Parathyroid adenoma (tissue), 2 donors: Measurements from ENCODE around the gene EVC.

Source experiments
- H2AFZ ChIP-seq: fragments of 300-600 bp; sonication (generic); one replicate; pipeline ENCODE4 v1.7.0; 2017; ENCODE audit warnings: antibody characterized with exemption, mild to moderate bottlenecking
- H3K27ac ChIP-seq: fragments of 300-600 bp; sonication (generic); one replicate; pipeline ENCODE4 v1.7.0; 2017
- H3K27me3 ChIP-seq: fragments of 300-600 bp; sonication (generic); one replicate; pipeline ENCODE4 v1.7.0; 2017; ENCODE audit warnings: low read length; ENCODE audit not compliant: control insufficient read depth, insufficient read depth
- H3K36me3 ChIP-seq: fragments of 300-600 bp; sonication (generic); one replicate; pipeline ENCODE4 v1.7.0; 2017; ENCODE audit warnings: low read length; ENCODE audit not compliant: control insufficient read depth, insufficient read depth
- H3K4me1 ChIP-seq: fragments of 300-600 bp; sonication (generic); one replicate; pipeline ENCODE4 v1.7.0; 2017; ENCODE audit warnings: control low read depth
- H3K4me2 ChIP-seq: fragments of 300-600 bp; sonication (generic); one replicate; pipeline ENCODE4 v1.7.0; 2017; ENCODE audit warnings: low read length
- H3K4me3 ChIP-seq: fragments of 300-600 bp; sonication (generic); one replicate; pipeline ENCODE4 v1.7.0; 2017; ENCODE audit warnings: low read depth, low read length
- H3K79me2 ChIP-seq: fragments of 300-600 bp; sonication (generic); one replicate; pipeline ENCODE4 v1.7.0; 2017; ENCODE audit warnings: control low read depth
- H3K9ac ChIP-seq: fragments of 300-600 bp; sonication (generic); one replicate; pipeline ENCODE4 v1.7.0; 2017; ENCODE audit warnings: mild to moderate bottlenecking
- H3K9me3 ChIP-seq: fragments of 300-600 bp; sonication (generic); one replicate; pipeline ENCODE4 v1.7.0; 2017; ENCODE audit warnings: low read length; ENCODE audit not compliant: control insufficient read depth
- TF ChIP-seq, protein P1 (sequence below): fragments of 300-600 bp; sonication (generic); IDR thresholded peaks from one replicate; pipeline ENCODE4 v1.7.0; 2017; ENCODE audit warnings: antibody characterized with exemption, mild to moderate bottlenecking
- donor health status: primary hyperparathyroidism.

EVC gene

DNA sequence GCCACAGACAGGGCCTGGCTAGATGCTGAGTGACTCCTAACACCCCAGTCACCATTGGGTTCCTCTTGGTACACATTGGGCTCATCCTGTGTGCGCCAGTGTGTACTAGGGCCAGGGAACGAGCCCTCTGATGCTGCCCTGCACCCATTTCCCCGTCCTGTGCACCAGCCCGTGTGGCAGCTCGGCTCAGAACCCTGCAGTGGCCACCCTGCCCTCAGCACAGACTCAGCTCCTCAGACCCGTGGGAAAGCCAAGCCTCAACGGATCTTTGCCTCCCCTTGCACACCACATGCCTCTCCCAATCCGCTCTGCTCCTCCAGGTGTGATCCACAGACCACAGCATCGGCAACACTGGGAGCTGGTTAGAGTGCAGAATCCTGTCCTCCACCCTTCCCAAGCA lies 38.6 kb downstream of the EVC start:
- Histone ChIP-seq H3K36me3 (no peaks in the 10 kb centered on the region), H3K9ac (no peak overlapping the region), H3K27me3 (no peaks in the 10 kb centered on the region), H3K27ac (no peak overlapping the region), H3K4me3 (no peak overlapping the region), H3K9me3 (no peaks in the 10 kb centered on the region), H2AFZ (no peak overlapping the region), H3K4me2 (no peak overlapping the region), H3K4me1 (no peaks in the 10 kb centered on the region), H3K79me2 (no peaks in the 10 kb centered on the region)
- TF ChIP-seq, protein P1, sequence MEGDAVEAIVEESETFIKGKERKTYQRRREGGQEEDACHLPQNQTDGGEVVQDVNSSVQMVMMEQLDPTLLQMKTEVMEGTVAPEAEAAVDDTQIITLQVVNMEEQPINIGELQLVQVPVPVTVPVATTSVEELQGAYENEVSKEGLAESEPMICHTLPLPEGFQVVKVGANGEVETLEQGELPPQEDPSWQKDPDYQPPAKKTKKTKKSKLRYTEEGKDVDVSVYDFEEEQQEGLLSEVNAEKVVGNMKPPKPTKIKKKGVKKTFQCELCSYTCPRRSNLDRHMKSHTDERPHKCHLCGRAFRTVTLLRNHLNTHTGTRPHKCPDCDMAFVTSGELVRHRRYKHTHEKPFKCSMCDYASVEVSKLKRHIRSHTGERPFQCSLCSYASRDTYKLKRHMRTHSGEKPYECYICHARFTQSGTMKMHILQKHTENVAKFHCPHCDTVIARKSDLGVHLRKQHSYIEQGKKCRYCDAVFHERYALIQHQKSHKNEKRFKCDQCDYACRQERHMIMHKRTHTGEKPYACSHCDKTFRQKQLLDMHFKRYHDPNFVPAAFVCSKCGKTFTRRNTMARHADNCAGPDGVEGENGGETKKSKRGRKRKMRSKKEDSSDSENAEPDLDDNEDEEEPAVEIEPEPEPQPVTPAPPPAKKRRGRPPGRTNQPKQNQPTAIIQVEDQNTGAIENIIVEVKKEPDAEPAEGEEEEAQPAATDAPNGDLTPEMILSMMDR, result no peak

DNA sequence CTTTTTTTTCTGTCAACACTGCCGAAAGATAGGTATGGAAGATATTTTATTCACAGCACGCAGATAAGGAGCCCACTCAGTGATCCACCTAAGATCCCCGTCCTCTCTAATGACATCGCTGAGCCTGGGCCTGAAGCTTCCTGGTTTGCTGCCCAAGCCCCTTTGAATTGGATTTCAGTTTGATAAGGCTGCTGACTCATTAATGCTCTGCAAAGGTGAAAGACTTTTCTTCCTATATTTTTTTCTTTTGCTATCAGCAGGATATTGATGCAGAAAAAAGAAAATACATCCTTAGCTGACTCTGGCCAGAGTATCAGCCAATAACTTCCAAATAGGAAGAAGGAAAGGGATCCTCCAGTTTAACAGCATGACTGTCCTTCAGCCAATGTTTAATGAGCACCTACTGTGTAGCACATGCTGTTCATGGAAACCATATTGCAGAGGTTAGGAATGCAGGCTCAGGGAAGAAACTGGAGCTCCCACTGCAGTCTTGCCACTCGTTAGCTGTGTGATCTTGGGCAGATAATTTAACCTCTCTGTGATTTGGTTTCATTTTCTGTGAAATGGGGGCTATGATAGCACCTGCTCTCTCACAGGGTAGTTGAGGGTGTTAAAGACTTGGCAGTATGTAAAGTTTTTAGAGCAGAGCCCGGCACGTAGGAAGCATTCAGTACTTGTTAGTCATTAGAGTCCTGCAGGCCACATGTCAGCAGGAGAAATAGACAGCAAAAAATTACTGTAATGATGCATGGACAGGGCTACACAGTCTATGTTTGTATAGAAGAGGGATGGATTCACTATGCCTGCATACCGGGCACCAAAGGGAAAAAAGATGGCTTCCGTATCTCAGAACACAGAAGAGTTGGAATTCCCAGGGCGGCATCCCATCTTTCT lies 39.3 kb downstream of the EVC start:
- Histone ChIP-seq H3K36me3 (no peaks in the 10 kb centered on the region), H3K4me1 (no peaks in the 10 kb centered on the region), H3K9me3 (no peaks in the 10 kb centered on the region)

DNA sequence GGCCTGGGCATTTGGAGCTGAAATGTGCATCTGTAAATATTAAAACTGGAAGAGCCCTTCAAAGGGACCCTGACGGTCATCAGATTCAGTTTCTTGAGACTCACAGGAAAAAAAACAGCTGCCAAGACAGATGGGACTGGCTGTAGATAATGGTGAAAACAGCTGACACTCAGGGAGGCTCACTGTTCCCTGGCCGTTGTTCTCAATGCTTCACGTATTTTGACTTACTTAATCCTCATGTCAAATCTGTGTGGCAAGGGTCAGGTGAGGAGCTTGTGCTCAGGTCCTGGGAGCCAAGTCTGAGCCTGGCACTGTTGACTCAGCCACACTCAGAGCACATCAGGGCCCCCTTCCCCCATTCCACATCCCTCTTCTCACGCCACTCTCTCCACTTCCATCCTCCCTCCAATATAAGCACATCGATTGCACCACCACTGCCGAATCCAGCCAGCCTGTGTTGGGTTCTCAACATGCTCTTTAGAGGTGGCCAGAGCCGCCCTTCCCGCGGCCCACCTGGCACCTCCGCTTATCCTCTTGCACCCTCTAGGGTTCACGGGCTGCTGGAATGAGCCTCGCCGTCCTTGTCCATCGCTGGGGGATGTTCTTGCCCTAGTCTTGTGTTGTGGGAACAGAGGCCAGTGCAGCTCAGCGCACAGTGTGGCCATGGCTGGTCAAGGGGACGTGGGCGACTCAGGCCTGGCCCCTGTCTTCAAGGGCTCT lies 40.1 kb downstream of the EVC start:
- H3K4me2 ChIP-seq, result no peak overlapping the region
- TF ChIP-seq, protein P1, result no peak
- H3K9me3 ChIP-seq, result no peaks in the 10 kb centered on the region
- no peaks in the 10 kb centered on the region for H3K79me2 ChIP-seq
- no peaks in the 10 kb centered on the region for H3K27me3 ChIP-seq
- no peak overlapping the region for H3K27ac ChIP-seq
- H3K4me3 ChIP-seq, result no peak overlapping the region
- no peaks in the 10 kb centered on the region for H3K4me1 ChIP-seq
- no peak overlapping the region for H3K9ac ChIP-seq
- H2AFZ ChIP-seq, result no peak overlapping the region
- no peaks in the 10 kb centered on the region for H3K36me3 ChIP-seq

More for the DNA sequence above, 39.3 kb downstream of the EVC start:
- H3K27me3 ChIP-seq, result no peaks in the 10 kb centered on the region
- no peak overlapping the region for H3K4me3 ChIP-seq
- H3K9ac ChIP-seq, result no peak overlapping the region
- no peak overlapping the region for H2AFZ ChIP-seq
- no peak overlapping the region for H3K4me2 ChIP-seq
- no peak overlapping the region for H3K27ac ChIP-seq
- TF ChIP-seq, protein P1, result no peak
- no peaks in the 10 kb centered on the region for H3K79me2 ChIP-seq

DNA sequence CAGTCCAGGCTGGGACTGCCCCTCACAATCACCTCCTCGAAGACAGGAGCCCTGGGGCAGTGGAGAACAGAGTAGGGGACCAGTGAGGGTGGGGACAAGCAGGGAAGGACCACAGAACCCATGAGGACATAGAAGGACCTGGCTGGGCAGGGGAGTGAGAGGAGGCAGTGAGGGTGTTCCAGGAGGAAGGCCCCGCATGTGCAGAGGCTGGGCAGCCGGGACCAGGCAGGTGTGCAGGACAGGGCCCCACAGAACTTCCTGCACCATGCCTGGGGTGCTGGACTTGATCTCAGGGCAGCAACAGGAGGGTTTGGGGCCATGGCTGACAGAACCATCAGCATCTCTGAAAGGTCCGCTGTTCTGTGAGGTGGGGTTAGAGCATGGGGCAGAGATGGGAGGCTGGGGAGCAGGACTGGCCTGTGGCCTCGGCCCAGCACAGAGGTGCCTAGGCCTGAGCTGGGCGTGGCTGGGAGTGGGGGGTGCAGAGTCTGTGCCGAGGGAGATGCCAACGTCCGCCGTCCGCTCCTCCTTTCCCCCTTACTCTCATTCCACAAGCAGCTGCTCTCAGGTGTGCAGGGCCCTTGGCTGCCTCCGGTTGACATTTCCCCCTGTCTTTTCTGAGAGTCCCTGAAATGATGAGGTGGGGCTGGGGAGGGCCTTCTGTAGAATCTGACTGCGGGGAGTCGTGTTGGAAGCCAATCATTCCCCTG lies 40.8 kb downstream of the EVC start:
- Histone ChIP-seq H3K9ac (no peak overlapping the region), H3K9me3 (no peaks in the 10 kb centered on the region), H2AFZ (no peak overlapping the region), H3K4me1 (no peaks in the 10 kb centered on the region), H3K4me2 (no peak overlapping the region), H3K36me3 (no peaks in the 10 kb centered on the region), H3K4me3 (no peak overlapping the region), H3K27me3 (no peaks in the 10 kb centered on the region), H3K79me2 (no peaks in the 10 kb centered on the region), H3K27ac (no peak overlapping the region)
- TF ChIP-seq, protein P1, result no peak
